ENCODE data around the gene ZDHHC14.
"Not testable (repeated sequence)": the region's sequence is repeated elsewhere in the genome, so short reads cannot be mapped to it uniquely, and the experiment has no call there.

Gene ZDHHC14

GRCh38 chr6:157556671-157557430, 175.9 kb downstream of the ZDHHC14 start:
- no peak for DNase-seq

DNA sequence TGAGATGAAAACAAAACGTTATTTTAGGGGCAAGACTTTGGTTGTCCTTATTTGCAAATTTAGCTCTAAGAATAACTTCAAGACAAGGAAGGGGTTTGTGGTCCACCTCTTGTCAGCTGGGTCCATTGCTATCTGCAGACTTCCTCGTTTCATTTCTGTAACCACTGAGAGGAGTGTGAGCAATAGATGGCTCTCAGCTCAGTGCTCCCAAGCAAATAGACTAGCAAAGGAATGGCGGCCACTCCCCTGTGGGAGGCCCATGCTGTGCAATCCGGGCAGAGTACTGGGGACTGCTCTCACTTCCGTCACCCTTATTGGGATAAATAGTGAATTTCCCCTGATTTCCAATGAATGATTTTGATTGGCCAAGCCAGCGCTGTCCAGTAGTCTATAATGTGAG, 176.6 kb downstream of the ZDHHC14 start:
- peak; percentile 7 to 9 for DNase-seq

DNA sequence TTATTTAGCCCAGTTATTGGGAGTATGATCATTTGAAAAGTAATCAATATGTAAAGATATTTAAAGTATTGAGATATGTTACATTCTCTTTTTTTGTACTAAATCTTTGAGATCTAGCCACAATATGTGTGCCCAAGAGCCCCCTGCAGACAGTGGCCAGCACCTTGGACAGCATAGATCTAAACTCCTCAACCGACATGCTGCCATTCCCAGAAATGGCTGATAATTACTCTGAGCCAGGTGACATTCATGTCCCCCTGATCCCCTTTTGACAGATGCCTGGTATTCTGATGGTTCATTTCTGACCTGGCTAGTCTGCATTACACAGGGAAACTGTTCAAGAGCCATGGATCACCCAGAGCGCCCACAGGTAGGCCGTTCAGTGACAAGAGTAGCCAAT, 177.1 kb downstream of the ZDHHC14 start:
- DNase-seq = no peak

DNA sequence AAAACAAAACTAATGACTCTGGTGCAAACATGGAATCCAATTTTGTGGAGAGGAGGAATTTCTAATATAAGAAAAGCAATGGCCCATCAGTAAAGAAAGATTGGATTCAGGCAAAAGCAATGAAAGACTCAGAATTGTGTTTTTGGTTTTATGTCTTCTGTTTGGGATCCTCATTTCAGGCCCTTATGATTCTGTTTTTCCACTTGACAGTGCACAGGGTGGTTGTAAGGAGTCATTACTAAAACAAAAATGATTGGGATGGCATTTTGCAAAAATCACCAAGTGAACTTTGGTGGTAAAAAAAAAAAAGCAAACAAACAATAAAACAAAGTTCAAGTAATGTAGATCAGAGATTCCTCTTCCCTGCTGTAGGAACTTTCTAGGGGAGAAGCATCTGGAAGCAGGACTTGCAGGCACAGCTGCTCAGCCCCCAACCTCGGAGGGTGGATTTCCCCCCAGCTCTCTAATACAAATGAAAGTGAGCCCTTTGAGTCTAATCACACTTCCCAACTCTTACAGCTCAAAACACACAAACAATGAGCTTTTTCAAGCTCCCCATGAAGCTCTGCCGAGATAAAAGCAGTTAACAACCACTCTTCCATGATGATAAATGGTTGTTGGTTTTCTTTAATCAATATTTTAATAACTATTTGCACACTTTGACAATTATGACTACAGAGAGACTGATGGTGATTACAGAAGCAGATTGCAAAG, 177.7 kb downstream of the ZDHHC14 start:
- DNase-seq = no peak

- DNase-seq = no peak
Measured at GRCh38 chr6:157559201-157559756, 178.3 kb downstream of the ZDHHC14 start.

DNA sequence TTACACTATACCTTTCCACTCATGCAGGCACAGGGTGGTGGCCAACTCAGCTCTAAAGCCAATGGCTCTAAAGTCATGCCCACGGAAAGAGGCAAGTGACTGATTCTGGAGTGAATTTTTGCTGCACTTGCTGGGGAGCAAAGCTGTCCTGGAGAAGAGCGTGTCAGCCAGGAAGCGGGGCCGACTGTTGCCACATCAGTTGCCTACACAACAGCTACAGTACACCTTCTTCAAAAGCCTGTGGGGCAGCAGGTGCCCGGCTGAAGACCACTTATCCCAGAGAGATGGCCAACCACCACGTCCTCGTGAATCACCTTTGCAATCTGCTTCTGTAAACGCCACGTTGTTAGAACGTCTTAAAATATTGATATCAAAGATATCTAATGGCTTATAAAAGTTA, 179.1 kb downstream of the ZDHHC14 start:
- DNase-seq = not testable (repeated sequence)

GRCh38 chr6:157560691-157561413, 179.9 kb downstream of the ZDHHC14 start:
- no peak for DNase-seq

DNA sequence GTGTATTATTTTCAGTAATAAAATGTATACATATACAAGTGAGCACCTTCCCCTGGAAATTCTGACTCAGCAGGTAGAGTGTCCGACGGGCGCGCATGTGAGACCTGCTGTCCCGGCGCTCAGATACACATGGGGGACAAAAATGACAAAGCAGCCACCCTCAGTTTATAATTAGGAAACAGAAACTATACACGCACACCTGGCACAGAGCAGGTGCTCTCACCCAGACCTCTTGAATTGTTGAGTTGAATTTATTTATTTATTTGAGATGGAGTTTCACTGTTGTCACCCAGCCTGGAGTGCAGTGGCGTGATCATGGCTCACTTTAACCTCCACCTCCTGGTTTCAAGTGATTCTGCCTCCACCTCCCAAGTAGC, 180.4 kb downstream of the ZDHHC14 start:
- no peak for DNase-seq

- DNase-seq = no peak
Measured at GRCh38 chr6:157561929-157562810, 181.2 kb downstream of the ZDHHC14 start.

DNA sequence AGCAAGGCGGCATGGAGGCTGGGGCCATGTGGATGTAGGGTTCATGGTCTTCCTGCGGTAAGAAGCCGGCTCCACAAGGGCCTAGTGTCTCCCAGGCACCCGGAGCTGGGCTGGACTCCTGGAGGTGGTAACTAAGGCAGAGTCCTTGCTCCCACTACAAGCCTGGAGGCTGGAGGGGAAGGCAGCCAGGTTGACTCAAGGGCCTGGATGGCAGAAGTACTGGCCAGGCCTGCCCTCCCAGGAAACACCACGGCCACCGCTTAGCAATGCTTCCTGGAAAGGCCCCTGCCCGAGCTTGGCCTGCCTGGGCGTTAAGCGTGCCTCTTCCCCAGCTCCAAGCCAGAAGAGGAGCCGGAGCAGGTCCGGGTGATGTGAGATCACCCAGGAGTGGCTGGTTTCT, 182.0 kb downstream of the ZDHHC14 start:
- DNase-seq = no peak

GRCh38 chr6:157563611-157564284, 182.8 kb downstream of the ZDHHC14 start:
- no peak for DNase-seq

- no peak for DNase-seq
Measured at GRCh38 chr6:157568702-157569101, 187.7 kb downstream of the ZDHHC14 start.

DNA sequence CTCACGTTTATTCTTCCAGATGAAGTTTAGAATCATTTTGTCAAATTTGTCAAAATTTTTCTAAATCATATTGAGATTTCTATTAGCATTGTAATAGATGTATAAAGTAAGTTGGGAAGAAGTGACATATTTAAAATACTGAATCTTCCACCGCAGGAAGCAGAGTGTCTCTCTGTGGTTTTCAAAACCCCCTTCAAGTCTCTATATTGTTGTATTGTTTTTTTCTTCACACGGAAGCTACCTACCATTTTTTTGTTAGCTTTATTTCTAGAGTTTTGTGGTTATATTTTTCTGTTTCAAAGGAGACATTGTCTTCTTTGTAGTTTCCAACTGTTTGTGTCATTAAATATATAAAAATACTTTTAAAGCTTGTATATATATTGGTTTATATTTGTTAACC, 188.6 kb downstream of the ZDHHC14 start:
- DNase-seq = no peak

DNA sequence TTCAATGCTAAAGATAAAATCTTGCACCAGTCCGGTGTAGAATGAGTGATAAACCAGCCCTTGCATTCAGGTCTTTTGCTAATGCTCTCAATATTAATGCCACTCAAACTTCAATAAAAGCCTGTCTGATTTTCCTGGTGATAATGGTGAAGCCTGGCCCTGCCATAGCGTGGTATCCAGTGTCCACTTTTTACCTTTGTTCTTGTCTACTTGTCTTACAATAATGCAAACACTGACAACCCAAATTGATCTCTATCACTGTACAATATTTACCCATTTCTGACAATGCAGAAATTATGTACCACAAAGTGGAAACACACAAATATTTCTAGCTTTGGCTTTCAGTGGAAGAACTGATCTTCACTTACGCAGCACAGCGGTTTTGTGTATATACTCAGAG, 189.1 kb downstream of the ZDHHC14 start:
- no peak for DNase-seq

DNA sequence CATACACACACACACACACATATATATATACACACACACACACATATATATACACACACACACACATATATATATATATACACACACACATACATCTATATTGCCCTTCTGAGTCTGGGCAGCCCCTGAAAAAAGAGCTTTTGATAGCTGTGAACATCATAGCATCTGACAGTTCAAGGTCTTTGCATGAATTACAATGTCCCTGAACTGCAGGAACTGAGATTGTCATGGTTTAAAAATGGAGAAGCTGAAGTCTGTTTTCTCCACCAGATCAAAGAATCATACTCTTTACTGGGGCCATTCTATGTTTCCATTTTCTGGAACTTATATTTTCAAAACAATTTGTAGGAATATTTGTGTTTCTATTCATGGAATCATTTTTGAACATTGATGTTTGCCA, 189.8 kb downstream of the ZDHHC14 start:
- DNase-seq = no peak

- DNase-seq = no peak
Measured at GRCh38 chr6:157571269-157571668, 190.3 kb downstream of the ZDHHC14 start.

- no peak for DNase-seq
Measured at GRCh38 chr6:157571950-157572349, 191.0 kb downstream of the ZDHHC14 start.

GRCh38 chr6:157574851-157575424, 193.9 kb downstream of the ZDHHC14 start:
- DNase-seq = no peak

DNA sequence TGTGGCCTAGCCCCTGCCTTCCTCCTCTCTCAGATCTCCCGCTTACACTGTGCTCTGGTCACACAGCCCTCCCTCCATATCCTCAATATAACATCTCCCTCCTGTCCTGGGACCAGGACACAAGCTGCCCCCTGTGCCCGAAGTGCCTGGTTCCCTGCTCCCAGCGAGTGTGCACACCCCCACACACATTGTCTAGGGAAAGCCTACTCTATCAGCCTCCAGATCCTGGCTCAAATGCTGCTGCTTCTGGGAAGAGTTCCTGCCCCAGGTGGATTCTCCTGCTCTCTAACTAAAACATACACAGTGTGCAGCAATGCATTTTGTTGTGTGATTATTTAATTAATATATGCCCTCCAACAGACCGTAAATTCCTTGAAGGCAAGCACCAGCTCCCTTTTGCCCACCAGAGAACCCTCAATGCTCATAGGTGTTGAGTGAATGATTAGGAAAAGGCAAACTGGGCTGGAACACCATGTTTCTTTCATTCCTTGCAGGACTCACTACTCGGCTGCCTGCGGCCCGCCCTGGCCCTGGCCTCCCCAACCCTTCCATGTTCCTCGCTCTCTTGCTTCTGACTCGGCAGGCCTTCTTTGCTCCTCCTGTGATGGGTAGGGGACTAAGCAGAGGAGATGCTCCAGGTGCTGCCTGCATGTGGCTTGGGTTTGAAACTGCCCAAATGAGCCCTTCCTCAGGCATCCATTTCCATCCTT, 194.6 kb downstream of the ZDHHC14 start:
- no peak for DNase-seq

DNA sequence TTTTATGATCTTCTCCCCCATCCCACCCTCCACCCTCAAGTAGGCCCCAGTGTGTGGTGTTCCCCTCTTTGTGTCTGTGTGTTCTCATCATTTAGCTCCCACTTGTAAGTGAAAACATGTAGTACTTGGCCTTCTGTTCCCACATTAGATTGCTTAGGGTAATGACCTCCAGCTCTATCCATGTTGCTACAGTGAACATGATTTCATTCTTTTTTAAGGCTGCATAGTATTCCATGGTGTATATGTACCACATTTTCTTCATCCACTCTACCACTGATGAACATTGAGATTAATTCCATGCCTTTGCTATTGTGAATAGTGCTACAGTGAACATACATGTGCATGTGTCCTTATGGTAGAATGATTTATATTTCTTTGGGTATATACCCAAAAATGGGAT, 196.0 kb downstream of the ZDHHC14 start:
- DNase-seq = not testable (repeated sequence)

- not testable (repeated sequence) for DNase-seq
Measured at GRCh38 chr6:157578527-157578926, 197.5 kb downstream of the ZDHHC14 start.
